HG03066 (cell line): ENCODE measurements around the gene B9D1.

Experiments
- ATAC-seq: cut with Tn5 transposase; IDR thresholded peaks from one replicate; pipeline ENCODE4 v1.9.1; 2021; ENCODE audit warnings: low read depth; ENCODE audit not compliant: unreplicated experiment

The B9D1 gene

DNA sequence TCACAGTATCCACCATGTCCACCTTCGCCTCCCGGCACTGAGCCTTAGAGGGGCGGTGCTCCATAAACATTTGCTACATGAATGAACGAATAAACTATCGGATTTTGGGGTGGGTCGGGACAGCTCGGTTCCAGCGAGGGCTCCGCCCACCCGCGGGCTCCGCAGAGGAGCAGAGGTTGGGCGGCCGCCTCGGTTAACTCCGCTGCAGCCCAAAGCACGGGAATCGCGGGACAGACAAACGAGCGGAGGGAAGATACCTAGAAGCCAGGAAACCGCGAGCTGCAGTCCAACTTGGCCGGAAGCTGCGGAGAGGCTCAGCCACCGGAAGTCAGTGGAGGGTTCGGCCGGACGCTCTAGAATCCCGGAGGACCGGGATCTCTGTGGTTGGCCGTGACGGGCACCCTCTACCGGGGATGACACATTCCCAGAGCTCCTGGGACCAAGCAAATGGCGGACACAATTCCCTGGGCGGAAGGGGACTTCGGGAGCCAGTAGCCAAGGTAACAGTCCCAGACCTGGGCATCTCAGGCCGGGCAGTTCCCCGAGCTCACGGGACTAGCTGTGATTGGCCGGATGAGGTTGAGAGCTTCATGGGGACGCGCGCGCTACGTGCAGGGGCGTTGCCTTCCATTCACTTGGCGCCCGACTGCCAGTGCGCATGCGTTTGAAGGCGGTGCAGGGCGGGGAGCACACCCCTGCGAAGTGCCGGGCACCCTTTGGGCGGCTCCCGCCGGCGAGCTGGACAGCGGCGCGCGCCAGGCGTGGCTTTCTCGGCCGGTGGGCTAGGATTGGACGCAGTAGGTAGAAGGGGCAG is 15.3 kb upstream of the B9D1 start:
- ATAC-seq: peak; percentile 88

GRCh38 chr17:19376811-19377210 is 14.3 kb upstream of the B9D1 start:
- no peak for ATAC-seq

DNA sequence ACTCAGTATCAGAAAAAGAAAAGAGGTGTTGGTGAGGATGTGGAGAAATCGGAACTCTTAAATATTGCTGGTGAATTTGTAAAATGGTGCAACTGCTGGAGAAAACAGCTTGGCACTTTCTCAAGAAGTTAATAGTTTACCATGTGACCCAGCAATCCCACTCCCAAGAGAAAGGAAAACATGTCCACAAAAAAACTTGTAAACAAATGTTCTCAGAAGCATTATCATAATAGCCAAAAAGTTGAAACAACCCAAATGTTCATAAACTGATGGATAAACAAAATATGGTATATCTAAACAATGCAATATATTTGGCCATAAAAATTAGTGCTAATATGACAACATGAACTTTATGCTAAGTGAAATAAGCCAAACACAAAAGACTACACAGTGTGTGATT is 13.2 kb upstream of the B9D1 start:
- no peak for ATAC-seq

GRCh38 chr17:19374136-19374535 is 11.6 kb upstream of the B9D1 start:
- ATAC-seq: no peak

DNA sequence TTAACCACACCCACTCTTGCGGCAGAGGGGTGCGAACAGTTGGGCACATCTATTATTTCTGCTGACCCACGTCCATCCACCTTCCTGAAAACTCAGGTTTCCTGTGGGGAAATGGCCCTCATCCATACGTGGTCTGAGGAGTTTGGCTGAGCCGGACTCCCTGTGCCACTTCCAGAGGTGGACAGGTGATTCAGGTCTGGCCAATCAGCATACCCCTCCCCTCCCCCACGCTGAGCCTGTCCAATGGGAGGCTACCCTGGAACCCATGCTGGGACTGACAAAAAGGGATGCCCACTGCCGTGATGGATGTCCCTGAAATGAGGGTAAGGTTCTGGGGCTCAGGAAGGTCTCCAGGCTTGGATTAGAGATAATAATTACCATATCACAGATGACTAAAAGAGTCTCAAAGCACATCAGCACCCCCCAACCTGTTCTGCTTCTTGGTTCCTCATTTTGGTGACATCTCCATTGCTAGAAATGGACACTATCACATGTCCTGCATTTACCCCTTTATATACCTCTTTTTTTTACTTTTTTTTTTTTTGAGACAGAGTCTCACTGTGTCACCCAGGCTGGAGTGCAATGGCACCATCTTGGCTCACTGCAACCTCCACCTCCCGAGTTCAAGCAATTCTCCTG is 10.5 kb upstream of the B9D1 start:
- no peak for ATAC-seq

DNA sequence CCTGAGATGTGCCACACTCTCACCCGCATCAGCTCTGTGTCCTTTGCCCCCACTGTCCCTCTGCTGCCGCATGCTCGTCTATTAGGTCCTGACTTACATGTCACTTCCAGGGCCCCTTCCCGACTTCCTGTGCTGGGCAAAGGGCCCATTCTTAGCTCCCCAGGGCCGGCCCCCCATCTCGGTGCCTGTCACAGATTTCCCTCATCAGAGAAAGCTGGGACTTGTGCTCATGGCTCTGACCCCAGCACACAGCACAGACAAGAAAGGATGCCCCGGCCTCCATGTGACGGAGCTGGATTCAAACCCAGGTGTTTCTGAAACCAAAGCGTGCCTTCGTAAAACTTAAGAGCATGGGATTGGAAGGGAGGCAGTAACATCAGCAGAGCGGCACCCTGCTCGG is 9.9 kb upstream of the B9D1 start:
- no peak for ATAC-seq

GRCh38 chr17:19372011-19372370 is 9.5 kb upstream of the B9D1 start:
- ATAC-seq: no peak

DNA sequence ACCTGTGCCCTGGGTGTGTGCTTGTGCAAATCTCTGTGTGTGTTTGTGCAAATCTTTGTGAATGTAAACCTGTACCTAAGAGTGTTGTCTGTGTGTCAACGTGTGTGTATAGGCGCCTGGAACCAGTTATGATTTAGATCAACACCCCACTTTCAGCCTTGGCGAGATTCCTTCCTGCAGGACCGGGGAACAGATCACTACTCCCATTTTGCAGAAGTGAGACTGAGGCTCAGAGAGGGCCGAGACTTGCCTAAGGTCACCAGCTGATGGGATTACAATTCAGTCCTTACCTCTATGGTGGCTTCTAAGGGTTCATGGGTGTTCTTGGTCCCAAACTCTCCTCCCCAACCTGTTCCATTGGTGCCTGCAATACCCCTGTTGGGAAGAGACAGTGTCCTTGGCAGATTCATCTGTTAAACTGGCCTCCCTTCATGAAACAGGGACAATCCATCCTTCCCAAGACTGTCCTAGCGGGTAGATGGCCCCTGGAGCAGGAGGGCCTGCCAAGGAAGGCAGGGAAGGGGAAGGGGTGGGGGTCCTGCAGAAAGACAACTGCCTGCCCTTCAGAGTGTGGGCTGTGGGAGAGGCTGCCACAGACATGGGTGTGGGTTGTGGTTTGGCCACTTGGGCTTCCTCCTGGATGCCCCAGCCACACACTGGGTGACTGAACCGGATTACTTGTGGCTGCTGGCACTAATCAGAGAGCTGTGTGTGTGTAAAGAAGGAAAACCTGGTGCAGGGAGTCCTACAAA is 8.9 kb upstream of the B9D1 start:
- no peak for ATAC-seq

GRCh38 chr17:19370493-19370960 is 8.0 kb upstream of the B9D1 start:
- ATAC-seq: no peak

- ATAC-seq: no peak
Measured at GRCh38 chr17:19369846-19370492, 7.4 kb upstream of the B9D1 start.

GRCh38 chr17:19369107-19369778 is 6.7 kb upstream of the B9D1 start:
- ATAC-seq: no peak

DNA sequence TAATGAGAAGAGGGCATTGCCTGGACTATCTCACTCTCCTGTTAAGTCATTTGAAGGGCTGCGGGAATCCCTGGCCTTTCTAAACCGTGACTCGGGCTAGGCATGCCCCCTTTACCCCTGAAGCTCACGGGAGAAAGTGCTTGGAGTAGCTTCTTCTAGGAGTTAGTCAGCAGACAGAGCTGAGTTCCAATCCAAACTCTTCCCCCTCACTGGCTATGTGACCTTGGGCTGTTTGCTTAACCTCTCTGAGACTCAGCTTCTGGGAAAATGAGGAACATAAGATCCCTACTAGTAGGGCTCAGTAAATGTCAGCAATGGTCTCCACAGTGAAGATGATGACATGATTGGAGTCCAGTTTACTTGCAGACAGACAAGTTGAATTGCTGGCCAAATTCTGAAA is 5.7 kb upstream of the B9D1 start:
- no peak for ATAC-seq

GRCh38 chr17:19366637-19366972 is 4.1 kb upstream of the B9D1 start:
- ATAC-seq: no peak

DNA sequence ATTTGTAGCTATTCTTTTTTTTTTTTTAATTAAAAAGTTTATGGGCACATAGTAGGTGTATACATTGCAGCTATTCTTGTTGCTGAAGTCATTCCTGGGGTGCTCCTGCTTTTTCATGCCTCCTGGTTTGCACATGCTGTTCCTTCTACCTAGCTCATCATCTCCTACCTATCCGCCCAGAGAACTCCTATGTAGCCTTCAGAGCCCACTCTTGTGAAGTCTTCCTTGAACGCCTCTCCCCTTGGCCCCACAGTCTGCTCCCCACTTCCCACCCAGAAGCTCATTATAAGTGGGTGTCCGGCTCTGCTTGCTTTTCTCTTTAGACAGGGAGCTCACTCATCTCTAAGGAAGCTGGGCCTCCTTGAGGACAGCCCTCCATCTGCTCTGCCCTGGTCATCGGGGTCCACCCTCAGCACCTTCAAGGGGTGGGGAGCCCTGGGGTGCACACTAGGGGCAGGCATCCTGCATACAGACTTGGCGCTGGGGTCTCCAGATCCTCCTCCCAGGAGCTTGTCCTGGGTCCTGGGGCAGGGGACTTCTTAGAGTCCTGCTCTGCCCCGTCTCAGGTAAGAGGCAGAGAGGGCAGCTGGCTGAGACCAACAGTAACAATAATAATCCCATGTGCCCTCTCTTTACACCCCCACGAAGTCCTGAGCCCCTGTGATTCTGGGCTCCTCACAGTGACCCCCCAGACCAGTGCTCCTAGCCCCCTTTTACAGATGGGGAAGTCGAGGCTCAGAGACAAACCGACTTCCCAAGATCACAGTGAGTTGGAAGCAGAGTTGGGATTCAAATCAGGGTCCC is 3.5 kb upstream of the B9D1 start:
- no peak for ATAC-seq

DNA sequence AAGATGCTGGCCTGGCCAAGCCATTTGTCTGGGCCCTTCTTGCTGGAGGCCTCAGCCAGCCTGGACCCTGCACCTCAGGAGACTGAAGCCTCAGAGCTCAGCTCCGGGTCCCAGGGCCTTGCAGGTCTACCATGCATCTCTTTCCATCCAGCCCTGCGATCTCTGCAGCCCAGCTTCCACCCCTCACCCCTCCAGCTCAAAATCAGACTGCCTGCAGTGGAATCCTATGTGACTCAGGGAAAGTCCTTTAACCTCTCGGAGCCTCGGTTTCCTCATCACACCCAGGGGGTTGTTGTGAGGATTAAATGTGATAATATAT is 2.9 kb upstream of the B9D1 start:
- no peak for ATAC-seq

DNA sequence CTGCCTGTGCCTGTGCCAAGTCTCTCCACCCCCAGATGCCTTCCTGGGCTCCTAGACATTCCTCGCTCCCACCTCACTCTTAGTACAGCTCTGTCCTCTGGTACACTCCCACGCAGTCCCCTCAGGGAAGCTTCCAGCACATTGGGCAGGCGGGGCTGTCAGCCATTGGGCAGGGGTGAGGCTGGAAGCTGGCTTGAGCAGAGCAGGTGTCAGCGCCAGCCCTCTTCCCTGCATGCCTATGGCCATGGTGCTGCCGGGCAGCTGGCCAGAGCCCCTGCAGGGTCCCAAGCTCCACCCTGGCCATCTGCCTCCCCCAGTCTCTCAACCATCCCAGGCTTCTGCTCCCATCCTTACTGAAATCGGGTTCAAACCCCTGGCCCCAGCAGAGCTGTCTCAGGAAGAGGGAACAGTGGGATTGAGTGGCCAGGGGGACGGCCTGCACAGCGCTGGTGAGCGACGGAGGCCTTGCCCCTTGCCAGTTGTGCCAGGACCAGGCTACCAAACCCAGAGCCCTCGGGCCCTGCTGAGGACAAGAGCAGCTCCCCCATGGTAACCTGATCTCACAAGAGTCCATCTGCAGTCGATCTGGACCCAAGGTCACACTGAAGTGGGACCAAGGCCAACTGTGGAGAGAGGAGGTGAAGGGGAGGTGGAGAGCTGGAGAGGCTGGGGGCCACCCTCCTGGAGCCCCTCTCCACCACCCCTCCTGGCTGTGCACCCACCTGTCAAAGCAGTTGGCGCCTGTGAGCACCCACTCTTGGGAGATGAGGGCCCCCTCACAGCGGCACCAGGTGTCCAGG is 2.4 kb upstream of the B9D1 start:
- no peak for ATAC-seq

DNA sequence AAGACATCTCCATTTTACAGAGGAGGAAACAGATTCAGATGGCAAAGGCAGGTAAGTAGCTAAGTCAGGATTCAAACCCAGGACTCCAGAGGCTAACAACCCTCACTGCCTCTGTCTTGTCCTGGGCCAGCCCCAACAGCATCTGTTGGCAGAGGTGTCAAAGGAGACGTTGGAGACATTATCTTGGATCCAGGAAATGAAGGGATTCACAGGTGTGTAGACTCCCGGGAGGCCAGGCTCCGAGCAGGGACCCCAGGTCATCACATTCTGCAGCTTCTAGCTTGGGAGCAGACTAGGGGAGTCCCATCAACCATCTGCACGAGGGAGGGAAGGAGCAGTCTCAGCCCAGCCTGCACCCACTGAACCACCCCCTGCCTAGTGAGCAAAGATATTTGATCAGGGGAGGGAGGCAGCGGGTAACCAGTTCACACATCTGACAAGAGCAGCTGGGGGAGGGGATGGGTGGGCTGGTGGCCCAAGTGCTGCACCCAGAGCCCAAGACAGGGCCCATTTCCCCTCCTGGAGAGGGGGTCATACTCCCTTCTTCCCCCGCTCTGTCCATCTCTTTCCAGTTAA is 1.0 kb upstream of the B9D1 start:
- ATAC-seq: no peak

DNA sequence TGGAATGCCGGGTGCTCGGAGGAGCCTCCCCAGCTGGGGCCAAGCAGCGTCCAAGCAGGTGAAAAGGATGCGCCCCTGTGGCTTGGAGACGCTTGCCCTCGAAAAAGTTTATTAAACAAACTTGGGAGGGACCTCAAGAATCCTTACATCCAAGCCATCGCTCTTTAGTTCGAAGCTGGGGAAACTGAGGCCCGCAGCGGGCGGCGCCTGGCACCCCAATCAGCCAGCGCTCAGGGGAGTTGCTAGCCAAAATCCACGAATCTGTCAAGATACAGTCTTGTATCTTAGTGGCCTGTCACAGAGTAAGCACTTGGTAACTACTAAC is 553 bp upstream of the B9D1 start:
- no peak for ATAC-seq

- no peak for ATAC-seq
Measured at GRCh38 chr17:19361944-19362276, 613 bp downstream of the B9D1 start.
